ENCODE data around the gene PHF2. TPM values are rescaled to one million over a fixed set of nuclear protein-coding genes. Genes with fewer than 3 reads are reported as not detected.

The PHF2 gene
- total RNA-seq, 1 donor from 2014 or later, result 36.5 TPM

DNA sequence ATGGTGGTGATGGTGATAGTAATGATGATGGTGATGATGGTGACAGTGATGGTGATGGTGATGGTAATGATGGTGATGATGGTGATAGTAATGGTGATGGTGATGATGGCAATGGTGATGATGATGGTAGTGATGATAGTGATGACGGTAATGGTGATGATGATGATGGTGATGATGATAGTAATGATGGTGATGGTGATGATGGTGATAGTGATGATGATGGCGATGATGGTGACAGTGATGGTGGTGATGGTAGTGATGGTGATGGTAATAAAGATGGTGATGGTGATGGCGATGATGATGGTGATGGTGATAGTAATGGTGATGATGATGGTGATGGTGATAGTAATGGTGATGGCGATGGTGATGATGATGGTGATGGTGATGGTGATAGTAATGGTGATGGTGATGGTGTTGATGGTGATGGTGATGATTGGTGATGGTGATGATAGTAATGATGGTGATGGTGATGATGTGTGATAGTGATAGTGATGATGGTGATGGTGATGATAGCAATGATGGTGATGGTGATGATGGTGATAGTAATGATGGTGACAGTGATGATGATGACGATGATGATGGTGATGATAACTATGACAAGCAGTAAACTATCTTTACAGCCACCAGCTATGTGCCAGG is 38.6 kb downstream of the PHF2 start:
- peaks cover 5% of the 10 kb centered on the region for H3K9me3 Mint-ChIP-seq (ENCODE audit: low read depth)
- no peak for TF ChIP-seq CTCF (IDR thresholded peaks at IDR 0.05; ENCODE audit: unreplicated experiment)

GRCh38 chr9:93616044-93616443 is 39.7 kb downstream of the PHF2 start:
- no peak overlapping the region for H3K4me3 Mint-ChIP-seq (ENCODE audit: low read depth)
- H3K27me3 Mint-ChIP-seq, result no peaks in the 10 kb centered on the region
- TF ChIP-seq CTCF (IDR thresholded peaks at IDR 0.05; ENCODE audit: unreplicated experiment), result no peak
- DNase-seq (ENCODE audit: low spot score, unreplicated experiment), result no peak
- peaks cover 3% of the 10 kb centered on the region for H3K4me1 Mint-ChIP-seq (ENCODE audit: low read depth)
- peak overlapping the region; percentile 17 for H3K27ac Mint-ChIP-seq
- H3K36me3 Mint-ChIP-seq (ENCODE audit: insufficient read depth), result no peaks in the 10 kb centered on the region
- H3K9me3 Mint-ChIP-seq (ENCODE audit: low read depth), result no peaks in the 10 kb centered on the region

More for the DNA sequence above, 38.6 kb downstream of the PHF2 start:
- Mint-ChIP-seq H3K4me3 (ENCODE audit: low read depth) (no peak overlapping the region), H3K4me1 (ENCODE audit: low read depth) (peaks cover 4% of the 10 kb centered on the region), H3K27me3 (no peaks in the 10 kb centered on the region), H3K36me3 (ENCODE audit: insufficient read depth) (peaks cover 4% of the 10 kb centered on the region), H3K27ac (no peak overlapping the region)
- no peak for DNase-seq (ENCODE audit: low spot score, unreplicated experiment)

DNA sequence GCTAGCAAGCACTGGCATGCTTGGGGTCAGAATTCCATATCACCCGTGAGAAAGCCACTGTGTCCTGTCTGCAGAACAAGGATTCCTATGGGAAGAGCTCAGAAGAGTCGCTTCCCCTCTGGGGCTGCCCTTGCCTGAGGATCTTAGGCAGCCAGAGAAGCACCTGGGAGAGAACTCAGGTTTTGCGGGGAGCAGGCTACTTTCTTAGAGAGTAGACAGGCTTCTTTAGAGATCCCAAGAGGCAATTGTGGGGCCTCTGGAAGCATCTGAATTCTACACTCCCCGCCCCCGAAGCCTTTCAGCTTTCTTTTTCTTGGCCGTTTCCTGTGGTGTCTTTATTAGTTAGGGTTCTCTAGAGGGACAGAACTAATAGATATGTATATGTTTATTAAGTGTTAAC is 40.9 kb downstream of the PHF2 start:
- DNase-seq (ENCODE audit: low spot score, unreplicated experiment), result no peak
- no peak overlapping the region for H3K4me3 Mint-ChIP-seq (ENCODE audit: low read depth)
- peaks cover 2% of the 10 kb centered on the region for H3K4me1 Mint-ChIP-seq (ENCODE audit: low read depth)
- H3K27me3 Mint-ChIP-seq, result no peaks in the 10 kb centered on the region
- H3K9me3 Mint-ChIP-seq (ENCODE audit: low read depth), result no peaks in the 10 kb centered on the region
- TF ChIP-seq CTCF (IDR thresholded peaks at IDR 0.05; ENCODE audit: unreplicated experiment), result no peak
- H3K27ac Mint-ChIP-seq, result peak overlapping the region; percentile 35
- no peaks in the 10 kb centered on the region for H3K36me3 Mint-ChIP-seq (ENCODE audit: insufficient read depth)

DNA sequence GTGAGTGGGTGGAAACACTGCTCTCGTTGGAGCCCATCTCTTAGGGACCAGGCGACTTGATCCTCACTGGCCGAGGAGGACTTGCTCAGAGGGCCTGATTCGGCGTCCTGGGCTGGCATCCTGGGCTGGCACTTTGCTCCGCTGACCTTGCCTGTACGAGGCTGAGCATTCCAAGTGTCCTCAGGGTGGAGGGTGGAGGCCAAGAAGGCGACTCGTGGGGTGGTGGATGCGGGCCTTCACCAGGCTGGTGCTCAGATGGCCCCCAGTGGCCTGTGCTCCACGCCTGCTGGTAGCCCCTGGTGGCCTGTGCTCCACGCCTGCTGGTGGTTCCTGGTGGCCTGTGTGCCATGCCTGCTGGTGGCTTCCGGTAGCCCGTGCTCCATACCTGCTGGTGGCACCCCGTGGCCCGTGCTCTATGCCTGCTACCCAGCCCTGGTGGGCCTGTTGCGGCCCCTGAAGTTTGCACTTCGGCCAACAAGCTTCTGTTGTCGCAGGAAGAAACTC is 42.9 kb downstream of the PHF2 start:
- H3K9me3 Mint-ChIP-seq (ENCODE audit: low read depth), result no peaks in the 10 kb centered on the region
- no peak overlapping the region for H3K27ac Mint-ChIP-seq
- H3K27me3 Mint-ChIP-seq, result no peaks in the 10 kb centered on the region
- TF ChIP-seq CTCF (IDR thresholded peaks at IDR 0.05; ENCODE audit: unreplicated experiment), result no peak
- no peak overlapping the region for H3K4me3 Mint-ChIP-seq (ENCODE audit: low read depth)
- peaks cover 2% of the 10 kb centered on the region for H3K4me1 Mint-ChIP-seq (ENCODE audit: low read depth)
- no peak for DNase-seq (ENCODE audit: low spot score, unreplicated experiment)
- no peaks in the 10 kb centered on the region for H3K36me3 Mint-ChIP-seq (ENCODE audit: insufficient read depth)

DNA sequence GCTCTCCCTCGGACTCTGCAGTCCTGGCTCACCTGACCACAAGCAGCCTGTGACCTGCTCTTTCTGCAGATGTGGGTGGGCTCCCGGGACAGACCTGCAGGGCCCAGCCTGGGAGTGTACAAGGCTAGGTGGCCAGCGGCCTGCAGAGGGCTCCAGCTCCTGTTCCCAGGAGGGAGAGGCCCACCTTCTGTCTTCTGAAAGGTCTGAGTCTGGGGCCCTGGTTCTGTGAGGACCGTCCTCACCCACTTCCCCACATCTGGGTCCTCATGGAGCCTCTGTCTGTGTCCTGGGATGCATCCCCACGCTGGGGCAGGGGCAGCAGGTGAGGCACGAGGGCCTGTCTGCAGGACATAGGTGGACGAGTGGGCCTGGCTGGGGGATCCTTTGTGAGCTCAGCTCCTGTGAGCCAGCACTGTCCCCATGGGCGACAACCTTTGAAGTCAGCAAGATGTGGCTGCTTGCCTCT is 43.7 kb downstream of the PHF2 start:
- Mint-ChIP-seq H3K36me3 (ENCODE audit: insufficient read depth) (no peaks in the 10 kb centered on the region), H3K4me3 (ENCODE audit: low read depth) (no peak overlapping the region), H3K27me3 (no peaks in the 10 kb centered on the region), H3K4me1 (ENCODE audit: low read depth) (peaks cover 2% of the 10 kb centered on the region), H3K9me3 (ENCODE audit: low read depth) (no peaks in the 10 kb centered on the region), H3K27ac (peak overlapping the region; percentile 70)
- TF ChIP-seq CTCF (IDR thresholded peaks at IDR 0.05; ENCODE audit: unreplicated experiment), result peak; percentile 46
- DNase-seq (ENCODE audit: low spot score, unreplicated experiment), result no peak
